H1 (cell line): Measurements from ENCODE around the gene NKX2-1. TPM values are rescaled to one million over a fixed set of nuclear protein-coding genes. Genes with fewer than 3 reads are reported as not detected.

Experiments
- CTCF ChIA-PET: fragments of 300-600 bp; sonication (Branson Sonifier 250); formaldehyde crosslinking; loops from one replicate; lab custom pipeline; 2021; ENCODE audit not compliant: partially characterized antibody; lab: Charles Lee
- POLR2A ChIA-PET: fragments of 300-600 bp; sonication (Branson Sonifier 250); formaldehyde crosslinking; loops from one replicate; lab custom pipeline; 2021; ENCODE audit warnings: inconsistent platforms; ENCODE audit not compliant: partially characterized antibody; lab: Charles Lee
- DNase-seq, 2 experiments: peaks; one replicate each; pipeline versions ENCODE4 v3.0.0 to v3.0.0-alpha.2; 2010 to 2022; ENCODE audit warnings: low spot score in 2 of 2, low read depth in 1 of 2, mixed read lengths in 1 of 2
- FAIRE-seq: peaks from 2 replicates; lab custom pipeline; 2011; peaks lifted over from hg19 to GRCh38; lab: Jason Lieb, UNC
- H2AFZ ChIP-seq: 2 replicates; pipeline ENCODE4 v1.8.1; 2012; ENCODE audit warnings: low read length, inconsistent platforms
- H2AK5ac ChIP-seq: 2 replicates; pipeline ENCODE4 v1.6.1; 2013; ENCODE audit warnings: low read depth, low read length
- H2BK120ac ChIP-seq: replicated peaks from 2 replicates; pipeline ENCODE3; 2013; ENCODE audit warnings: low read depth, low read length, inconsistent platforms
- H2BK12ac ChIP-seq: 2 replicates; pipeline ENCODE4 v1.6.1; 2013; ENCODE audit warnings: low read depth, low read length
- H2BK15ac ChIP-seq: 2 replicates; pipeline ENCODE4 v1.6.1; 2013; ENCODE audit warnings: low read length
- H2BK20ac ChIP-seq: 2 replicates; pipeline ENCODE4 v1.6.1; 2013; ENCODE audit warnings: low read length
- H2BK5ac ChIP-seq: 2 replicates; pipeline ENCODE4 v1.6.1; 2013; ENCODE audit warnings: low read depth, low read length
- H3K14ac ChIP-seq: 2 replicates; pipeline ENCODE4 v1.6.1; 2013; ENCODE audit warnings: inconsistent platforms; ENCODE audit not compliant: insufficient read length
- H3K18ac ChIP-seq: 2 replicates; pipeline ENCODE4 v1.6.1; 2013; ENCODE audit warnings: low read length; ENCODE audit errors: extremely low read depth
- H3K23ac ChIP-seq: 2 replicates; pipeline ENCODE4 v1.6.1; 2013; ENCODE audit warnings: inconsistent platforms; ENCODE audit not compliant: insufficient read length
- H3K23me2 ChIP-seq: 2 replicates; pipeline ENCODE4 v1.6.1; 2013; ENCODE audit warnings: low read depth, low read length
- H3K27ac ChIP-seq: 2 replicates; pipeline ENCODE4 v1.6.1; 2011; ENCODE audit warnings: low read depth, low read length, inconsistent platforms
- H3K27me3 ChIP-seq, 4 experiments: replicated peaks in 1 of 4; 1 replicate in 1 of 4; 2 replicates in 3 of 4; pipeline versions ENCODE4 v1.6.1 to v1.8.1; 2011 to 2013; ENCODE audit warnings: low read length in 3 of 4, mild to moderate bottlenecking in 3 of 4, inconsistent platforms in 2 of 4, mixed read lengths in 2 of 4, moderate library complexity in 1 of 4; ENCODE audit not compliant: control insufficient read depth in 3 of 4, insufficient read depth in 3 of 4; ENCODE audit errors: extremely low read depth in 1 of 4
- H3K36me3 ChIP-seq, 4 experiments: 2 replicates each; pipeline versions ENCODE4 v1.6.1 to v1.8.1; 2011 to 2013; ENCODE audit warnings: mild to moderate bottlenecking in 4 of 4, low read length in 3 of 4, moderate library complexity in 2 of 4, control low read depth in 1 of 4, inconsistent platforms in 1 of 4; ENCODE audit not compliant: insufficient read depth in 4 of 4, control insufficient read depth in 2 of 4
- H3K4ac ChIP-seq: replicated peaks from 2 replicates; pipeline ENCODE3; 2013; ENCODE audit warnings: low read length, low read depth, mixed read lengths, inconsistent platforms; ENCODE audit not compliant: insufficient read length
- H3K4me1 ChIP-seq, 4 experiments: replicated peaks in 1 of 4; 1 replicate in 1 of 4; 2 replicates in 3 of 4; pipeline versions ENCODE4 v1.6.1 to v1.8.1; 2011 to 2013; ENCODE audit warnings: low read length in 3 of 4, inconsistent platforms in 2 of 4, mixed read lengths in 1 of 4; ENCODE audit not compliant: insufficient read depth in 4 of 4, control insufficient read depth in 3 of 4
- H3K4me2 ChIP-seq, 2 experiments: 2 replicates each; pipeline versions ENCODE4 v1.6.1 to v1.8.1; 2011 to 2013; ENCODE audit warnings: low read depth in 2 of 2, low read length in 2 of 2, control low read depth in 1 of 2, inconsistent platforms in 1 of 2, mild to moderate bottlenecking in 1 of 2; ENCODE audit not compliant: insufficient read depth in 1 of 2
- H3K4me3 ChIP-seq, 4 experiments: fragments of 200-600, 300-600 bp in 1 of 4; sonication (generic), shearing (Covaris generic), sonication (Bioruptor Twin) in 1 of 4; 2 replicates each; pipeline versions ENCODE4 v1.5.1 to v1.8.1; 2011 to 2016; ENCODE audit warnings: low read length in 4 of 4, low read depth in 3 of 4, control low read depth in 2 of 4, inconsistent platforms in 2 of 4, mild to moderate bottlenecking in 2 of 4, mixed read lengths in 1 of 4, moderate library complexity in 1 of 4; ENCODE audit not compliant: insufficient read depth in 2 of 4; ENCODE audit errors: extremely low read depth in 1 of 4
- H3K56ac ChIP-seq: replicated peaks from 2 replicates; pipeline ENCODE3; 2013; ENCODE audit warnings: low read depth, mild to moderate bottlenecking, mixed read lengths, low read length, inconsistent platforms; ENCODE audit not compliant: insufficient read length
- H3K79me1 ChIP-seq: 2 replicates; pipeline ENCODE4 v1.6.1; 2013; ENCODE audit warnings: low read depth, low read length, control low read depth
- H3K79me2 ChIP-seq, 2 experiments: 2 replicates each; pipeline versions ENCODE4 v1.6.1 to v1.8.1; 2012 to 2013; ENCODE audit warnings: low read length in 2 of 2, mild to moderate bottlenecking in 2 of 2, inconsistent platforms in 1 of 2; ENCODE audit not compliant: insufficient read depth in 2 of 2, control insufficient read depth in 1 of 2
- H3K9ac ChIP-seq, 4 experiments: replicated peaks in 1 of 4; 1 replicate in 1 of 4; 2 replicates in 3 of 4; pipeline versions ENCODE4 v1.6.1 to v1.8.1; 2011 to 2013; ENCODE audit warnings: low read depth in 3 of 4, low read length in 3 of 4, control low read depth in 2 of 4, mild to moderate bottlenecking in 2 of 4, moderate library complexity in 2 of 4, inconsistent platforms in 1 of 4; ENCODE audit errors: extremely low read depth in 1 of 4
- H3K9me3 ChIP-seq, 2 experiments: 2 replicates each; pipeline versions ENCODE4 v1.6.1 to v1.8.1; 2012 to 2013; ENCODE audit warnings: mild to moderate bottlenecking in 2 of 2, moderate library complexity in 2 of 2, control low read depth in 1 of 2, inconsistent platforms in 1 of 2, low read depth in 1 of 2, low read length in 1 of 2, mixed read lengths in 1 of 2; ENCODE audit not compliant: insufficient read depth in 2 of 2
- H4K20me1 ChIP-seq, 2 experiments: replicated peaks in 1 of 2; 2 replicates each; pipeline versions ENCODE3 to v1.8.1; 2011 to 2013; ENCODE audit warnings: inconsistent platforms in 2 of 2, low read length in 2 of 2, mild to moderate bottlenecking in 1 of 2; ENCODE audit not compliant: insufficient read depth in 2 of 2, control insufficient read depth in 1 of 2
- H4K5ac ChIP-seq: 2 replicates; pipeline ENCODE4 v1.6.1; 2013; ENCODE audit warnings: low read length, low read depth, mixed read lengths, inconsistent platforms; ENCODE audit not compliant: insufficient read length
- H4K8ac ChIP-seq: 2 replicates; pipeline ENCODE4 v1.8.0; 2013; ENCODE audit warnings: mild to moderate bottlenecking, moderate library complexity, low read length, inconsistent platforms; ENCODE audit not compliant: insufficient read depth; ENCODE audit errors: extremely low read depth
- H4K91ac ChIP-seq: replicated peaks from 2 replicates; pipeline ENCODE3; 2013; ENCODE audit warnings: low read length, mixed read lengths, inconsistent platforms; ENCODE audit not compliant: insufficient read length
- BCL11A ChIP-seq, 2 experiments: IDR thresholded peaks; one replicate each; pipeline ENCODE4 v1.6.1; 2011; ENCODE audit warnings: low read depth in 2 of 2, low read length in 2 of 2, mild to moderate bottlenecking in 2 of 2
- CBX5 ChIP-seq: fragments of 300-800, 300-1000 bp; sonication (generic); IDR thresholded peaks from 2 replicates; pipeline ENCODE4 v1.7.1; 2016; ENCODE audit warnings: antibody characterized with exemption, low read length, low read depth
- CHD2 ChIP-seq: IDR thresholded peaks from 2 replicates; pipeline ENCODE4 v1.6.1; 2012; ENCODE audit warnings: low read length, improper control_type of control experiment
- POLR2AphosphoS5 ChIP-seq: IDR thresholded peaks from 2 replicates; pipeline ENCODE4 v1.6.1; 2011; ENCODE audit warnings: low read depth, low read length
- RNF2 ChIP-seq: fragments of 200-900, 300-1000 bp; sonication (generic); IDR thresholded peaks from 2 replicates; pipeline ENCODE4 v1.7.1; 2016; ENCODE audit warnings: borderline replicate concordance, low read depth, mild to moderate bottlenecking, antibody characterized with exemption, low read length; ENCODE audit not compliant: poor library complexity, severe bottlenecking; ENCODE audit errors: missing control alignments
- SIN3A ChIP-seq, 2 experiments: IDR thresholded peaks in 1 of 2; conservative IDR thresholded peaks in 1 of 2; 2 replicates each; pipeline ENCODE4 v1.6.1; 2011 to 2012; ENCODE audit warnings: low read length in 2 of 2, improper control_type of control experiment in 1 of 2, low read depth in 1 of 2, mild to moderate bottlenecking in 1 of 2
- SP2 ChIP-seq: IDR thresholded peaks from 2 replicates; pipeline ENCODE4 v1.6.1; 2012; ENCODE audit warnings: mild to moderate bottlenecking, low read length, inconsistent platforms
- WGBS, 2 experiments: shearing (Covaris generic) in 1 of 2; methylation state at CpG; one replicate each; pipeline versions ENCODE4 v1.1.6 to v1.1.7; 2013 to 2015; ENCODE audit warnings: low lambda C conversion rate in 2 of 2, mixed read lengths in 2 of 2, inconsistent platforms in 1 of 2, low coverage in 1 of 2, missing lambda C conversion rate in 1 of 2; ENCODE audit not compliant: insufficient replicate concordance in 2 of 2, insufficient coverage in 1 of 2, insufficient read length in 1 of 2; ENCODE audit errors: extremely low coverage in 1 of 2, missing lambda C conversion rate in 1 of 2; 5-methylcytosine and 5-hydroxymethylcytosine counted together
- polyA plus RNA-seq, 7 experiments: library from polyadenylated mRNA; depleted of rRNA in 3 of 7; stranded (reverse) in 5 of 7; unstranded in 2 of 7; fragments of >200 nt in 5 of 7; fragments of 200-250 nt in 2 of 7; gene quantifications; 1 replicate in 5 of 7; 2 replicates in 1 of 7; 4 replicates in 1 of 7; pipeline versions ENCODE4 v1.2.1 to v1.2.3, GENCODE V29; 2011 to 2013; ENCODE audit warnings: missing spikeins in 2 of 7, mixed read lengths in 2 of 7
- total RNA-seq: library from RNA; stranded (reverse); fragmentation: NEBNext Ultra II Directional; extraction: Animal tissue kit (Norgen Biotek cat#: 25700); gene quantifications from 2 replicates; pipeline ENCODE4 v1.2.1, GENCODE V29; 2021

The NKX2-1 gene
- total and polyA plus RNA-seq, 2 of the 8 experiments (the other 6 are each of a cell fraction or from before 2014, with no cell fraction given), result not detected

GRCh38 chr14:36520601-36521525, 831 bp upstream of the NKX2-1 start:
- Histone ChIP-seq H3K27ac (no peak overlapping the region), H3K4ac (no peak overlapping the region), H3K56ac (no peak overlapping the region), H2BK5ac (no peak overlapping the region), H3K23ac (no peak overlapping the region), H4K5ac (no peak overlapping the region), H3K4me1 (peaks cover 0 to 25% (median 14%) of the 10 kb centered on the region in 4 experiments; a peak in 6 of 7 replicates), H3K4me3 (peak overlapping the region in 3 of 4 experiments; percentile 11 to 47 (median 23); a peak in 4 of 8 replicates), H2AK5ac (no peak overlapping the region), H2BK20ac (no peak overlapping the region), H3K36me3 (peaks cover 0 to 14% (median 0%) of the 10 kb centered on the region in 4 experiments; a peak in 1 of 8 replicates), H4K91ac (no peak overlapping the region), H2AFZ (no peak overlapping the region), H3K27me3 (peaks cover 94 to 100% (median 98%) of the 10 kb centered on the region in 4 experiments), H2BK12ac (no peak overlapping the region), H3K9ac (no peak overlapping the region), H3K14ac (no peak overlapping the region), H2BK120ac (no peak overlapping the region), H3K18ac (no peak overlapping the region; the same call in 1 of the 2 replicates), H4K20me1 (peaks cover 31 to 35% of the 10 kb centered on the region in 2 experiments), H3K79me1 (no peaks in the 10 kb centered on the region), H4K8ac (0 out of 2 replicates have a peak overlapping the region, but pooled peaks have one; percentile 29), H2BK15ac (no peak overlapping the region), H3K79me2 (no peaks in the 10 kb centered on the region), H3K4me2 (peak overlapping the region; percentile 57 to 78), H3K23me2 (peaks cover 10% of the 10 kb centered on the region; the same call in 1 of the 2 replicates), H3K9me3 (no peaks in the 10 kb centered on the region)
- DNase-seq (peak in 1 of 2 experiments; percentile 80), FAIRE-seq (no peak)
- POLR2A ChIA-PET, result interaction anchor here (0.9 to 1.8 kb wide), 7 partner anchors 10 to 146 kb away, joined by 3 to 4 read pairs (median 4); partner anchors contain the start of gene NKX2-8
- WGBS, 2 experiments, result 2% methylated on average over 63 of the region's 63 CpGs; no CpG with 5 or more reads in 1 of the 2 experiments
- CTCF ChIA-PET, result interaction anchor here (0.7 to 11.9 kb wide), 25 partner anchors 9 to 1066 kb away, joined by 3 to 395 read pairs (median 15); partner anchors contain the start of genes NKX2-8 and PAX9
- no peak for TF ChIP-seq SIN3A (conservative IDR thresholded peaks at IDR 0.05 in 1 of 2, IDR thresholded peaks at IDR 0.05 in 1 of 2; ENCODE audit: low read depth in 1 of 2, low read length in 2 of 2)
- TF ChIP-seq CHD2, result no peak
- no peak for TF ChIP-seq CBX5
- no peak for TF ChIP-seq BCL11A (IDR thresholded peaks at IDR 0.05; ENCODE audit: low read depth in 2 of 2, low read length in 2 of 2)
- peak; percentile 98 for TF ChIP-seq RNF2
- no peak for TF ChIP-seq SP2
- no peak for TF ChIP-seq POLR2AphosphoS5
